AG04449 (cell line): ENCODE results near the gene CYSLTR2.

Experiments
- CTCF ChIA-PET: fragments of 350-600 bp; formaldehyde crosslinking; extraction: SDS; loops from one replicate; lab custom pipeline; 2021; ENCODE audit warnings: antibody characterized with exemption; lab: Yijun Ruan, JAX
- POLR2A ChIA-PET: fragments of 400-600, 350-600 bp; formaldehyde crosslinking; extraction: SDS; loops from one replicate; lab custom pipeline; 2020; ENCODE audit warnings: antibody characterized with exemption, inconsistent platforms; lab: Yijun Ruan, JAX
- DNase-seq: peaks from one replicate; pipeline ENCODE4 v3.0.0-alpha.2; 2010; ENCODE audit warnings: low read depth, low spot score
- H3K4me3 ChIP-seq: 2 replicates; pipeline ENCODE4 v1.5.1; 2011; ENCODE audit warnings: low read depth, mild to moderate bottlenecking, control low read depth, low read length
- TF ChIP-seq, protein P1 (sequence below): IDR thresholded peaks from one replicate; pipeline ENCODE4 v1.5.1; 2011; ENCODE audit warnings: mild to moderate bottlenecking, moderate library complexity, low read length, control low read depth, inconsistent platforms; ENCODE audit not compliant: insufficient read depth; ENCODE audit errors: missing control alignments

Gene CYSLTR2

DNA sequence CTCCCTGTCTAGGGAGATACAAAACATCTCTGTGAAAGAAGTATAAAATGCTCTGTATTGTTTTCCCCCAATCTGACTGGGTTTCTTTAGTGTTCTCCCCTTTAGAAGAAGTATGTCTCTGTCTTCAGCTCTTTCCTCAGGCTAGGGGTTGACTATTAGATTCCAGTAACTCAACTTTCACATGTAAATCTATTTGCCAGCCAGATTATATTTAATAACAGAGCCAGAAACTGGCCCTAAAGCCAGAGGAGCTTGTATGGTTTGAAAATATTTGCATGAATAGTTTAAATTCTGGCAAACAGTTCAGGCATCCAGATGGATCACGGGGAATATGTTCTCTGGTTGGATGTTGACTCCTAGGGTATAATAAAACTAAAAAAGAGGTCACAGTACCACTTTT, 22.3 kb upstream of the CYSLTR2 start:
- no peak for DNase-seq
- TF ChIP-seq, protein P1, sequence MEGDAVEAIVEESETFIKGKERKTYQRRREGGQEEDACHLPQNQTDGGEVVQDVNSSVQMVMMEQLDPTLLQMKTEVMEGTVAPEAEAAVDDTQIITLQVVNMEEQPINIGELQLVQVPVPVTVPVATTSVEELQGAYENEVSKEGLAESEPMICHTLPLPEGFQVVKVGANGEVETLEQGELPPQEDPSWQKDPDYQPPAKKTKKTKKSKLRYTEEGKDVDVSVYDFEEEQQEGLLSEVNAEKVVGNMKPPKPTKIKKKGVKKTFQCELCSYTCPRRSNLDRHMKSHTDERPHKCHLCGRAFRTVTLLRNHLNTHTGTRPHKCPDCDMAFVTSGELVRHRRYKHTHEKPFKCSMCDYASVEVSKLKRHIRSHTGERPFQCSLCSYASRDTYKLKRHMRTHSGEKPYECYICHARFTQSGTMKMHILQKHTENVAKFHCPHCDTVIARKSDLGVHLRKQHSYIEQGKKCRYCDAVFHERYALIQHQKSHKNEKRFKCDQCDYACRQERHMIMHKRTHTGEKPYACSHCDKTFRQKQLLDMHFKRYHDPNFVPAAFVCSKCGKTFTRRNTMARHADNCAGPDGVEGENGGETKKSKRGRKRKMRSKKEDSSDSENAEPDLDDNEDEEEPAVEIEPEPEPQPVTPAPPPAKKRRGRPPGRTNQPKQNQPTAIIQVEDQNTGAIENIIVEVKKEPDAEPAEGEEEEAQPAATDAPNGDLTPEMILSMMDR: no peak
- ChIA-PET CTCF (interaction anchor here (1.4 to 2.0 kb wide), 2 partner anchors 60 to 138 kb away, joined by 3 to 6 read pairs; no protein-coding TSS in a partner anchor), POLR2A (interaction anchor here (1.0 kb wide), 1 partner anchor 99 kb away, joined by 3 read pairs; no protein-coding TSS in a partner anchor)
- no peak overlapping the region for H3K4me3 ChIP-seq

DNA sequence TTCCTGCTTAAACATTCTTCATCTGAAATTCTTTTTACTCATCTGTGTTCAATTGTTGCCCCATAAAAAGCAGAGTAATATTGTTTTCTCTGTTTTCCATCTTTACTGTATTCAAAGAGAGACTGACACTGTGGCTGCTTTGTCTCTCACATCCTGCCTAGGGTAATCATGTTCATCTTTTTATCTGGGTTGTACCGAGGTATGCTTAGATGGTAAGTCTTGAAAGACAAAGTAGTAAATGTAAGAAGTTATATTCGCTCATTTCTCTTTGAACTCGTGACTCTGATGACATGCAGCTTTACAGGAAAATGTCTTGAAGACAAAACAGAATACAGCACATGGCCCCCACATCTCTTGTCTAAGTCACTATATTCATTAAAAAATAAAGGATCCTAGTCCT, 20.0 kb upstream of the CYSLTR2 start:
- POLR2A ChIA-PET: no interaction called here
- TF ChIP-seq, protein P1: no peak
- no peak for DNase-seq
- CTCF ChIA-PET: no interaction called here
- H3K4me3 ChIP-seq: no peak overlapping the region

DNA sequence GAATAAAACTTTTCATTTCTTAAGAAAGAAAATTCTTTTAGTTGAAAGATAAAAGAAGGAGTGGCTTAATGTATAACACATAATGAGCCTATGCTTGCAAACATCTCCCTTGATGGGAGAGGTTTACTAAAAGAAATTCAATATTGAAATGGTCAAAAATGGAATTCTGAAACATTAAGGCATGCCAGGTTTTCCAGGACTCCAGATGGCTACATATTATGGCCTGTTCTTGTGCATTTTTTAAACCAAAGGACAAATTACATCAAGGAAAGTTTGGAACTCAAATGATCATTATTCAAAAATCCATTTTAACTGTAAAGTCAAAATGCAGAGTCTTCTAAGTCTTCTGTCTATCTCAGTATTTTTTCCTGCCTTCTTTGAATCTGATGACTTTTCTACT, 19.1 kb upstream of the CYSLTR2 start:
- POLR2A ChIA-PET: no interaction called here

DNA sequence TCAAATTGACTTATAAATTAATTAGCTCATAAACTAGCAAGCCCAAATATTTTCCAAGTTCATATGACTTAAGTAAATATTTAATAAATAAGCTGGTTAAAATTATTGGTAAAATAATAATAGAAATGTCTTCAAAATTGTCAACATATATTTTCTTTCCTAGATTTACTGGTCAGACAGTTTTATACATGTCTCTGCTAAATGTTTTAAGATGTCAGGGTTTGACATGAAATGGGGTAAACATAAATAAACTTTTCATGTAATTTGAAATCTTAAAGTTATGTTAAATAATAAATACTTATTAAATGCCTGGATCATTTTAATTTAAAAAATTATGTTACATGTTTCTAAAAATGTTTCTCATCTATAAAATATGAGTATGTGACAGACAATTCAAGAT, 18.3 kb upstream of the CYSLTR2 start:
- no peak overlapping the region for H3K4me3 ChIP-seq
- DNase-seq: no peak
- CTCF ChIA-PET: no interaction called here
- TF ChIP-seq, protein P1: no peak
- POLR2A ChIA-PET: no interaction called here

More for the DNA sequence above, 19.1 kb upstream of the CYSLTR2 start:
- TF ChIP-seq, protein P1: no peak
- CTCF ChIA-PET: no interaction called here
- DNase-seq: no peak
- no peak overlapping the region for H3K4me3 ChIP-seq

DNA sequence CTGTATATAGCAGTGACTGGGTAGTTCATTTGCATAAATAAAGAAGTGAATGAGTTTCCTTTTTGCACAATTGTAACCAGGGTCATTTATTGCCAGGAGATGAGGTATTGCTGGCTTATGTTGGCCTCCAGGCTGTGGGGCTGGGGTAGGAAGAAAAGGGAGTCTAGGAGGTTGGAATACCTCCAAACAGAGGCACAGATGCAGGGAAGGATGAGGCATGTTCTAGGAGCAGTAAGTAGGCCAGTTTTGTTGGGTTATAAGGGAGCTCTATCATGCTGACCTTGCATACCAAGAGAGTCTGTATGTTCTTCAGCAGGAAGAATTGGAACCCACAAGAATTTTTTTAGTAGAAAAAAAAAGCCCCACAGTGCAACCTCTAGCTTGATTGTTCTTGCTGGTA, 17.2 kb upstream of the CYSLTR2 start:
- POLR2A ChIA-PET: no interaction called here
- no peak overlapping the region for H3K4me3 ChIP-seq
- CTCF ChIA-PET: no interaction called here
- TF ChIP-seq, protein P1: no peak
- DNase-seq: peak; percentile 9

DNA sequence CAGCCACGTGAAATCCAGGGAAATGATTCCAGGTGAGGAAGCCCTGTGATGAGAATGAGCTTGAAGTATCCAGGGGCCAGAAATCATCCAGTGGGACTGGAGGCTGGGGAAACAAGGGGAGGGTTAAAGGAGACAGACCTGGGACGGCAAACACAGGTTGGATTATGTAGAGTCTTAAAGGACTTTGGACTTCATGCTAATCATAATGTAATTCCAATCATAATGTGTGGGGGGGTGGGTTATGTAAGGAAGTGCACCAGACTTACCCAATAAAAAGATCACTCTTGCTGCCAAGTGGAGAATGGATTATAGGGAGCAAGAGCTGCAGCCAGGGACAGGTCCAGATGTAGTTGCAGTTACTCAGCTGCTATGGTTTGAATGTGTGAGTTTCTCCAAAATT, 16.1 kb upstream of the CYSLTR2 start:
- CTCF ChIA-PET: no interaction called here

More for the DNA sequence above, 16.1 kb upstream of the CYSLTR2 start:
- POLR2A ChIA-PET: no interaction called here
- TF ChIP-seq, protein P1: no peak
- no peak for DNase-seq
- no peak overlapping the region for H3K4me3 ChIP-seq
